ENCODE results near the gene NME7. TPM values are rescaled to one million over a fixed set of nuclear protein-coding genes. Genes with fewer than 3 reads are reported as not detected.

The NME7 gene
- total RNA-seq, 1 experiment from 2014 or later: 13.8 TPM

DNA sequence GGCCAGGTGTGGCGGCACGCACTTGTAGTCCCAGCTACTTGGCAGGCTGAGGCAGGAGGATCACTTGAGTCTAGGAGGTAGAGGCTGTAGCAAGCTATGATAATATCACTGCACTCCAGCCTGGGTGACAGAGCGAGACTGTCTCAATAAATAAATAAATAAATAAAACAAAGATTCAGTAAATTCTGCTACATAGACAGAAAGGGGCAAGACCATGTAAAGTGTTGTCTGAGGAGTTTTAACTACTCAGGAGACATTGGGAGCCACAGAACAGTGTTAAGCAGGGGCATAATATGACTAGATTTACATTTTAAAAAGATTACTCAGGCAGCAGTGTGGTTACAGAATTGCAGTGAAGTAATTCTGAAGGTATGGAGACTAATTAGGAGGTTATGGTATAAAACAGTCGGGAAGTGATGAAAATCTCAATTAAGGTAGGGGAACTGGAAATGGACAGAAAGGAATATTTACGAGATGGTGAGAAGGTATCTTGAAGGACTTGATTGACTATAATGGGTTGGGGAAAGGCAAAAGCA is 166.4 kb downstream of the NME7 start (continued):
- TF ChIP-seq, protein P1, sequence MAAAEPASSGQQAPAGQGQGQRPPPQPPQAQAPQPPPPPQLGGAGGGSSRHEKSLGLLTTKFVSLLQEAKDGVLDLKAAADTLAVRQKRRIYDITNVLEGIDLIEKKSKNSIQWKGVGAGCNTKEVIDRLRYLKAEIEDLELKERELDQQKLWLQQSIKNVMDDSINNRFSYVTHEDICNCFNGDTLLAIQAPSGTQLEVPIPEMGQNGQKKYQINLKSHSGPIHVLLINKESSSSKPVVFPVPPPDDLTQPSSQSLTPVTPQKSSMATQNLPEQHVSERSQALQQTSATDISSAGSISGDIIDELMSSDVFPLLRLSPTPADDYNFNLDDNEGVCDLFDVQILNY (CRISPR knock-in tag; IDR thresholded peaks at IDR 0.05): no peak
- no peak for TF ChIP-seq MLX (CRISPR knock-in tag; IDR thresholded peaks at IDR 0.05)
- TF ChIP-seq, protein P2, sequence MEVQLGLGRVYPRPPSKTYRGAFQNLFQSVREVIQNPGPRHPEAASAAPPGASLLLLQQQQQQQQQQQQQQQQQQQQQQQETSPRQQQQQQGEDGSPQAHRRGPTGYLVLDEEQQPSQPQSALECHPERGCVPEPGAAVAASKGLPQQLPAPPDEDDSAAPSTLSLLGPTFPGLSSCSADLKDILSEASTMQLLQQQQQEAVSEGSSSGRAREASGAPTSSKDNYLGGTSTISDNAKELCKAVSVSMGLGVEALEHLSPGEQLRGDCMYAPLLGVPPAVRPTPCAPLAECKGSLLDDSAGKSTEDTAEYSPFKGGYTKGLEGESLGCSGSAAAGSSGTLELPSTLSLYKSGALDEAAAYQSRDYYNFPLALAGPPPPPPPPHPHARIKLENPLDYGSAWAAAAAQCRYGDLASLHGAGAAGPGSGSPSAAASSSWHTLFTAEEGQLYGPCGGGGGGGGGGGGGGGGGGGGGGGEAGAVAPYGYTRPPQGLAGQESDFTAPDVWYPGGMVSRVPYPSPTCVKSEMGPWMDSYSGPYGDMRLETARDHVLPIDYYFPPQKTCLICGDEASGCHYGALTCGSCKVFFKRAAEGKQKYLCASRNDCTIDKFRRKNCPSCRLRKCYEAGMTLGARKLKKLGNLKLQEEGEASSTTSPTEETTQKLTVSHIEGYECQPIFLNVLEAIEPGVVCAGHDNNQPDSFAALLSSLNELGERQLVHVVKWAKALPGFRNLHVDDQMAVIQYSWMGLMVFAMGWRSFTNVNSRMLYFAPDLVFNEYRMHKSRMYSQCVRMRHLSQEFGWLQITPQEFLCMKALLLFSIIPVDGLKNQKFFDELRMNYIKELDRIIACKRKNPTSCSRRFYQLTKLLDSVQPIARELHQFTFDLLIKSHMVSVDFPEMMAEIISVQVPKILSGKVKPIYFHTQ (CRISPR knock-in tag; IDR thresholded peaks at IDR 0.05): no peak
- TF ChIP-seq GTF2I (CRISPR knock-in tag; conservative IDR thresholded peaks at IDR 0.05): no peak

DNA sequence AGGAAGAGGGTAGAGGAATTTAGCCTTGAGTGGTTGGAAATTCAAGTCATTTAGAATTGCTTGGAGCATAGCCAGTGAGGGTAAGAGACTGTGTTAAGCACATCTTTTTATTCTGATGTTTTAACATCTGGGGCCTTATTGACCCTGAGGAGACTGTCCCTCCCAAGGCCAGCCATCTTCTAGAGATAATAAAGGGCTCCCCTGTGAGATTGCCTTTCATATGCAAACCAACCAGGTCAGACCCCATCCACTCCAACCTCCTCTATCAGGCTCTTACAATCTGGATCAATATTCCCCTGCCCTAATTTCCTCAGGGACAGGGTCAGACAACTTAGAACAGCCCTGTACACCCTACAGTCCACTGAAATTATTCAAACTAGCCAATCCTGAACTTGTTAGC is 167.3 kb downstream of the NME7 start:
- Mint-ChIP-seq H3K4me3 (no peak overlapping the region), H3K36me3 (peaks cover 9% of the 10 kb centered on the region), H3K4me1 (peaks cover 14% of the 10 kb centered on the region), H3K27ac (no peak overlapping the region), H3K27me3 (ENCODE audit: low read depth) (no peaks in the 10 kb centered on the region), H3K9me3 (peaks cover 14% of the 10 kb centered on the region)
- ChIA-PET POLR2A (no interaction called here), CTCF (no interaction called here)
- TF ChIP-seq, protein P3, sequence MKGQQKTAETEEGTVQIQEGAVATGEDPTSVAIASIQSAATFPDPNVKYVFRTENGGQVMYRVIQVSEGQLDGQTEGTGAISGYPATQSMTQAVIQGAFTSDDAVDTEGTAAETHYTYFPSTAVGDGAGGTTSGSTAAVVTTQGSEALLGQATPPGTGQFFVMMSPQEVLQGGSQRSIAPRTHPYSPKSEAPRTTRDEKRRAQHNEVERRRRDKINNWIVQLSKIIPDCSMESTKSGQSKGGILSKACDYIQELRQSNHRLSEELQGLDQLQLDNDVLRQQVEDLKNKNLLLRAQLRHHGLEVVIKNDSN (CRISPR knock-in tag; IDR thresholded peaks at IDR 0.05): no peak
- TF ChIP-seq GABPB1 (CRISPR knock-in tag; IDR thresholded peaks at IDR 0.05) (no peak), ZNF219 (CRISPR knock-in tag; IDR thresholded peaks at IDR 0.05; ENCODE audit: borderline replicate concordance) (no peak), CDX4 (CRISPR knock-in tag; IDR thresholded peaks at IDR 0.05; ENCODE audit: borderline replicate concordance) (no peak), STAT6 (CRISPR knock-in tag; conservative IDR thresholded peaks at IDR 0.05; ENCODE audit: low read depth) (no peak), CREM (CRISPR knock-in tag; IDR thresholded peaks at IDR 0.05) (no peak), ZBTB21 (CRISPR knock-in tag; IDR thresholded peaks at IDR 0.05; ENCODE audit: borderline replicate concordance) (no peak), NR3C1 (CRISPR knock-in tag; conservative IDR thresholded peaks at IDR 0.05; ENCODE audit: low read depth) (no peak), MLX (CRISPR knock-in tag; IDR thresholded peaks at IDR 0.05) (no peak), TP53 (CRISPR knock-in tag; IDR thresholded peaks at IDR 0.05) (no peak), HMGA2 (CRISPR knock-in tag; IDR thresholded peaks at IDR 0.05) (no peak), FOXJ3 (CRISPR knock-in tag; IDR thresholded peaks at IDR 0.05; ENCODE audit: borderline replicate concordance) (no peak), TEAD4 (CRISPR knock-in tag; IDR thresholded peaks at IDR 0.05) (no peak), MXD4 (CRISPR knock-in tag; IDR thresholded peaks at IDR 0.05; ENCODE audit: borderline replicate concordance) (no peak)
- TF ChIP-seq, protein P4, sequence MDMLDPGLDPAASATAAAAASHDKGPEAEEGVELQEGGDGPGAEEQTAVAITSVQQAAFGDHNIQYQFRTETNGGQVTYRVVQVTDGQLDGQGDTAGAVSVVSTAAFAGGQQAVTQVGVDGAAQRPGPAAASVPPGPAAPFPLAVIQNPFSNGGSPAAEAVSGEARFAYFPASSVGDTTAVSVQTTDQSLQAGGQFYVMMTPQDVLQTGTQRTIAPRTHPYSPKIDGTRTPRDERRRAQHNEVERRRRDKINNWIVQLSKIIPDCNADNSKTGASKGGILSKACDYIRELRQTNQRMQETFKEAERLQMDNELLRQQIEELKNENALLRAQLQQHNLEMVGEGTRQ (CRISPR knock-in tag; IDR thresholded peaks at IDR 0.05): no peak
- TF ChIP-seq, protein P5, sequence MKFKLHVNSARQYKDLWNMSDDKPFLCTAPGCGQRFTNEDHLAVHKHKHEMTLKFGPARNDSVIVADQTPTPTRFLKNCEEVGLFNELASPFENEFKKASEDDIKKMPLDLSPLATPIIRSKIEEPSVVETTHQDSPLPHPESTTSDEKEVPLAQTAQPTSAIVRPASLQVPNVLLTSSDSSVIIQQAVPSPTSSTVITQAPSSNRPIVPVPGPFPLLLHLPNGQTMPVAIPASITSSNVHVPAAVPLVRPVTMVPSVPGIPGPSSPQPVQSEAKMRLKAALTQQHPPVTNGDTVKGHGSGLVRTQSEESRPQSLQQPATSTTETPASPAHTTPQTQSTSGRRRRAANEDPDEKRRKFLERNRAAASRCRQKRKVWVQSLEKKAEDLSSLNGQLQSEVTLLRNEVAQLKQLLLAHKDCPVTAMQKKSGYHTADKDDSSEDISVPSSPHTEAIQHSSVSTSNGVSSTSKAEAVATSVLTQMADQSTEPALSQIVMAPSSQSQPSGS (CRISPR knock-in tag; IDR thresholded peaks at IDR 0.05; ENCODE audit: borderline replicate concordance, low read depth): no peak
- TF ChIP-seq, protein P2 (CRISPR knock-in tag; IDR thresholded peaks at IDR 0.05): no peak
- ATAC-seq (peak; percentile 59), DNase-seq (ENCODE audit: low spot score) (no peak)

Measured in WTC11 (cell line).